ENCODE measurements around the gene MACROD2.

DNA sequence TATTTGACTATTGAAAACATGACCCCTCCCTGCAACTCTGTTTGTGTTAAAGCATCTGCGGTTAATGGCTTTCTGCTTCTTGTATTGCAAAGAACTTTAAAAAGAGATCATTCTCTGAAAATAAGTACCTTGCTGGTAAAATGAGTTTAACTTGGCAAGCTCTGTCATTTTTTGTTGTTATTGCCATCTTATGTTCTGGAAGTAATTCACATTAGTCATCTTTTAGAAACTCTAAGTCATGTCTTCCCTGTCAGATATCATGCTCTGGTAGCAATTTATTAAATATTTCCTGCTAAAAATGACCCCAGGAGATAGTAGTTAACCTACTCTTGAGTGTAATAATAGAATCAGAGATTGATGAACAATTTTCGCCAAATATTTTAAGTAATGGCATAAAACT, 1687.4 kb downstream of the MACROD2 start:
- TF ChIP-seq CTCF (IDR thresholded peaks at IDR 0.05) (no peak), POLR2AphosphoS5 (IDR thresholded peaks at IDR 0.05) (no peak)

Measured in suprapubic skin (tissue), 3 donors.